ENCODE measurements around the gene AQP7. TPM values are rescaled to one million over a fixed set of nuclear protein-coding genes. Genes with fewer than 3 reads are reported as not detected.

Gene AQP7
- total RNA-seq (2022; extraction: Qiagen RNA extraction; ENCODE audit: low read depth), result 0.21 to 0.43 TPM (median 0.32 TPM) in 5 replicates

GRCh38 chr9:33402371-33402770 lies at the start of gene AQP7:
Gene AQP7, minus strand, starts transcription at chr9:33402568. Its CDS starts 1,306 bp downstream, at chr9:33401262.

GRCh38 chr9:33446946-33447798 lies 44.8 kb upstream of the AQP7 start, which contains the start of gene AQP3:
Gene AQP3, minus strand, starts transcription at chr9:33447593. Its CDS starts 63 bp downstream, at chr9:33447530.

Other genes starting within 250 kb of the AQP7 start
- gene B4GALT1, start 235.2 kb downstream of the AQP7 start, total RNA-seq (2022; extraction: Qiagen RNA extraction; ENCODE audit: low read depth), result 151 to 192 TPM (median 175 TPM) in 5 replicates
- 0.40 TPM in 1 of 5 replicates, not detected in the others for gene SPINK4, start 162.4 kb downstream of the AQP7 start, total RNA-seq (2022; extraction: Qiagen RNA extraction; ENCODE audit: low read depth)
- gene BAG1, start 137.9 kb downstream of the AQP7 start, total RNA-seq (2022; extraction: Qiagen RNA extraction; ENCODE audit: low read depth), result 128 to 154 TPM (median 147 TPM) in 5 replicates
- gene CHMP5, start 137.5 kb downstream of the AQP7 start, total RNA-seq (2022; extraction: Qiagen RNA extraction; ENCODE audit: low read depth), result 73.2 to 91.9 TPM (median 83.2 TPM) in 5 replicates
- 27.9 to 30.4 TPM (median 28.7 TPM) in 5 replicates for gene NFX1, start 112.1 kb downstream of the AQP7 start, total RNA-seq (2022; extraction: Qiagen RNA extraction; ENCODE audit: low read depth)
- 12.3 to 16.0 TPM (median 15.4 TPM) in 5 replicates for gene AQP3, start 45.0 kb upstream of the AQP7 start, total RNA-seq (2022; extraction: Qiagen RNA extraction; ENCODE audit: low read depth)
- 61.8 to 74.0 TPM (median 65.5 TPM) in 5 replicates for gene NOL6, start 71.4 kb upstream of the AQP7 start, total RNA-seq (2022; extraction: Qiagen RNA extraction; ENCODE audit: low read depth)
- 5.0 to 10.1 TPM (median 8.4 TPM) in 5 replicates for gene ANKRD18B, start 121.7 kb upstream of the AQP7 start, total RNA-seq (2022; extraction: Qiagen RNA extraction; ENCODE audit: low read depth)